ENCODE results near the gene ANTXR1. TPM values are rescaled to one million over a fixed set of nuclear protein-coding genes. Genes with fewer than 3 reads are reported as not detected.
A peak's percentile ranks its signal among the peaks of the same experiment; 100 is the strongest.
"Not testable (repeated sequence)": the region's sequence is repeated elsewhere in the genome, so short reads cannot be mapped to it uniquely, and the experiment has no call there.

ANTXR1 gene
- polyA plus RNA-seq, 6 donors from 2014 or later, result not detected

GRCh38 chr2:69248232-69248631 lies 235.3 kb downstream of the ANTXR1 start:
- no peak overlapping the region for H3K27ac Mint-ChIP-seq
- H3K9me3 Mint-ChIP-seq, result peaks cover 0 to 3% (median 0%) of the 10 kb centered on the region in 7 donors
- H3K36me3 Mint-ChIP-seq, result no peaks in the 10 kb centered on the region
- DNase-seq (no peak), ATAC-seq (ENCODE audit: low read depth in 2 of 2) (no peak)
- H3K27me3 Mint-ChIP-seq, result peaks cover 19 to 51% (median 25%) of the 10 kb centered on the region in 3 donors
- no peaks in the 10 kb centered on the region for H3K4me1 Mint-ChIP-seq
- H3K4me3 Mint-ChIP-seq, result no peak overlapping the region

- DNase-seq (no peak), ATAC-seq (ENCODE audit: low read depth in 2 of 2) (no peak)
- peaks cover 15 to 57% (median 39%) of the 10 kb centered on the region in 3 donors for H3K27me3 Mint-ChIP-seq
- no peak overlapping the region for H3K4me3 Mint-ChIP-seq
- H3K4me1 Mint-ChIP-seq, result no peaks in the 10 kb centered on the region
- H3K27ac Mint-ChIP-seq, result no peak overlapping the region
- peaks cover 0 to 3% (median 0%) of the 10 kb centered on the region in 7 donors for H3K9me3 Mint-ChIP-seq
- H3K36me3 Mint-ChIP-seq, result no peaks in the 10 kb centered on the region
These were observed 238.0 kb downstream of the ANTXR1 start for GRCh38 chr2:69250981-69251380.

GRCh38 chr2:69251943-69252342 lies 239.0 kb downstream of the ANTXR1 start:
- Mint-ChIP-seq H3K4me1 (no peaks in the 10 kb centered on the region), H3K4me3 (no peak overlapping the region), H3K9me3 (peaks cover 0 to 5% (median under 1%) of the 10 kb centered on the region in 7 donors), H3K36me3 (no peaks in the 10 kb centered on the region), H3K27ac (no peak overlapping the region), H3K27me3 (peaks cover 12 to 55% (median 40%) of the 10 kb centered on the region in 3 donors)
- DNase-seq, result no peak
- ATAC-seq (ENCODE audit: low read depth in 2 of 2), result no peak

- Mint-ChIP-seq H3K36me3 (no peaks in the 10 kb centered on the region), H3K4me1 (no peaks in the 10 kb centered on the region), H3K27ac (no peak overlapping the region), H3K4me3 (no peak overlapping the region), H3K9me3 (peaks cover 0 to 12% (median 6%) of the 10 kb centered on the region in 7 donors), H3K27me3 (peaks cover 10 to 46% (median 42%) of the 10 kb centered on the region in 3 donors)
- DNase-seq (no peak), ATAC-seq (ENCODE audit: low read depth in 2 of 2) (no peak)
These were observed 240.1 kb downstream of the ANTXR1 start for GRCh38 chr2:69253112-69253511.

- Mint-ChIP-seq H3K9me3 (peaks cover 5 to 18% (median 12%) of the 10 kb centered on the region in 7 donors), H3K4me3 (no peak overlapping the region), H3K27me3 (peaks cover 10 to 46% (median 42%) of the 10 kb centered on the region in 3 donors), H3K36me3 (peaks cover 0 to 5% of the 10 kb centered on the region in 2 donors), H3K27ac (no peak overlapping the region), H3K4me1 (no peaks in the 10 kb centered on the region)
- no peak for ATAC-seq (ENCODE audit: low read depth in 2 of 2)
- DNase-seq, result no peak
These were observed 240.8 kb downstream of the ANTXR1 start for GRCh38 chr2:69253611-69254301.

GRCh38 chr2:69255760-69256159 lies 242.8 kb downstream of the ANTXR1 start:
- Mint-ChIP-seq H3K36me3 (peaks cover 0 to 22% of the 10 kb centered on the region in 2 donors), H3K9me3 (peaks cover 15 to 36% (median 24%) of the 10 kb centered on the region in 7 donors), H3K27ac (no peak overlapping the region), H3K4me3 (no peak overlapping the region), H3K27me3 (peaks cover 11 to 45% (median 44%) of the 10 kb centered on the region in 3 donors), H3K4me1 (no peaks in the 10 kb centered on the region)
- DNase-seq, result no peak
- ATAC-seq (ENCODE audit: low read depth in 2 of 2), result no peak

GRCh38 chr2:69259994-69260591 lies 247.1 kb downstream of the ANTXR1 start:
- H3K27ac Mint-ChIP-seq; DNase-seq; H3K4me3 Mint-ChIP-seq; ATAC-seq (ENCODE audit: low read depth in 2 of 2); H3K4me1 Mint-ChIP-seq: not testable (repeated sequence)
- peaks cover 7 to 27% of the 10 kb centered on the region in 2 donors for H3K36me3 Mint-ChIP-seq
- peaks cover 17 to 37% (median 29%) of the 10 kb centered on the region in 3 donors for H3K27me3 Mint-ChIP-seq
- H3K9me3 Mint-ChIP-seq, result peaks cover 24 to 60% (median 33%) of the 10 kb centered on the region in 7 donors

- Mint-ChIP-seq H3K9me3 (peaks cover 24 to 62% (median 33%) of the 10 kb centered on the region in 7 donors), H3K4me3 (peak overlapping the region in 1 of 8 donors; percentile 12), H3K27me3 (peaks cover 23 to 36% (median 33%) of the 10 kb centered on the region in 3 donors), H3K4me1 (no peaks in the 10 kb centered on the region), H3K27ac (no peak overlapping the region), H3K36me3 (peaks cover 7 to 27% of the 10 kb centered on the region in 2 donors)
- ATAC-seq (ENCODE audit: low read depth in 2 of 2) (no peak), DNase-seq (no peak)
These were observed 247.7 kb downstream of the ANTXR1 start for GRCh38 chr2:69260666-69261065.

- peaks cover 0 to 5% (median 0%) of the 10 kb centered on the region in 7 donors for H3K9me3 Mint-ChIP-seq
- ATAC-seq (ENCODE audit: low read depth in 2 of 2) (no peak), DNase-seq (no peak)
- no peaks in the 10 kb centered on the region for H3K36me3 Mint-ChIP-seq
- H3K4me1 Mint-ChIP-seq, result no peaks in the 10 kb centered on the region
- H3K4me3 Mint-ChIP-seq, result no peak overlapping the region
- peaks cover 18 to 50% (median 36%) of the 10 kb centered on the region in 3 donors for H3K27me3 Mint-ChIP-seq
- no peak overlapping the region for H3K27ac Mint-ChIP-seq
These were observed 256.4 kb downstream of the ANTXR1 start for GRCh38 chr2:69269330-69269729.

- H3K27ac Mint-ChIP-seq, result no peak overlapping the region
- peaks cover 12 to 53% (median 50%) of the 10 kb centered on the region in 3 donors for H3K27me3 Mint-ChIP-seq
- DNase-seq (no peak), ATAC-seq (ENCODE audit: low read depth in 2 of 2) (no peak)
- H3K4me3 Mint-ChIP-seq, result no peak overlapping the region
- H3K9me3 Mint-ChIP-seq, result no peaks in the 10 kb centered on the region
- no peaks in the 10 kb centered on the region for H3K36me3 Mint-ChIP-seq
- H3K4me1 Mint-ChIP-seq, result no peaks in the 10 kb centered on the region
These were observed 258.9 kb downstream of the ANTXR1 start for GRCh38 chr2:69271831-69272257.

- Mint-ChIP-seq H3K36me3 (no peaks in the 10 kb centered on the region), H3K27ac (no peak overlapping the region), H3K27me3 (peaks cover 12 to 53% (median 50%) of the 10 kb centered on the region in 3 donors), H3K4me3 (no peak overlapping the region), H3K4me1 (no peaks in the 10 kb centered on the region), H3K9me3 (peaks cover 0 to 4% (median 0%) of the 10 kb centered on the region in 7 donors)
- DNase-seq, result no peak
- ATAC-seq (ENCODE audit: low read depth in 2 of 2), result no peak
These were observed 260.0 kb downstream of the ANTXR1 start for GRCh38 chr2:69272803-69273471.

- ATAC-seq (ENCODE audit: low read depth in 2 of 2) (no peak), DNase-seq (no peak)
- H3K27ac Mint-ChIP-seq, result no peak overlapping the region
- H3K4me3 Mint-ChIP-seq, result no peak overlapping the region
- H3K9me3 Mint-ChIP-seq, result peaks cover 0 to 4% (median 0%) of the 10 kb centered on the region in 7 donors
- peaks cover 9 to 48% (median 36%) of the 10 kb centered on the region in 3 donors for H3K27me3 Mint-ChIP-seq
- no peaks in the 10 kb centered on the region for H3K36me3 Mint-ChIP-seq
- H3K4me1 Mint-ChIP-seq, result no peaks in the 10 kb centered on the region
These were observed 262.5 kb downstream of the ANTXR1 start for GRCh38 chr2:69275490-69275889.

- DNase-seq (no peak), ATAC-seq (ENCODE audit: low read depth in 2 of 2) (no peak)
- Mint-ChIP-seq H3K9me3 (peaks cover 0 to 4% (median 0%) of the 10 kb centered on the region in 7 donors), H3K36me3 (no peaks in the 10 kb centered on the region), H3K4me1 (no peaks in the 10 kb centered on the region), H3K27ac (no peak overlapping the region), H3K4me3 (no peak overlapping the region), H3K27me3 (peaks cover 9 to 42% (median 22%) of the 10 kb centered on the region in 3 donors)
These were observed 265.4 kb downstream of the ANTXR1 start for GRCh38 chr2:69278366-69278765.

Data from naive B cell (primary cell).